HepG2 (cell line): ENCODE measurements around the gene NUP107. TPM values are rescaled to one million over a fixed set of nuclear protein-coding genes. Genes with fewer than 3 reads are reported as not detected.
"Not testable (repeated sequence)": the region's sequence is repeated elsewhere in the genome, so short reads cannot be mapped to it uniquely, and the experiment has no call there.

ENCODE experiments used
- ATAC-seq: fragments of 200-7000 bp; cut with Tn5 transposase; 3 replicates; pipeline ENCODE4 v1.9.1; 2020; ENCODE audit warnings: mild to moderate bottlenecking, moderate library complexity
- BruUV-seq: library from RNA; stranded (reverse); fragments of 400-500 nt; replicated peaks from 2 replicates; lab custom pipeline; 2021; lab: Mats Ljungman, UMichigan
- CTCF ChIA-PET: fragments of 300-600 bp; formaldehyde crosslinking; extraction: SDS; loops from one replicate; lab custom pipeline; 2021; ENCODE audit warnings: low total read pairs, inconsistent platforms, low intra/inter-chr PET ratio; lab: Yijun Ruan, JAX
- POLR2A ChIA-PET: fragments of 350-600 bp; sonication (Branson Sonifier 250); formaldehyde crosslinking; loops from one replicate; lab custom pipeline; 2020; ENCODE audit warnings: antibody characterized with exemption, inconsistent platforms; lab: Yijun Ruan, JAX
- DNase-seq: peaks from one replicate; pipeline ENCODE4 v3.0.0-alpha.2; 2015; ENCODE audit warnings: low spot score
- FAIRE-seq: peaks from 3 replicates; lab custom pipeline; 2011; peaks lifted over from hg19 to GRCh38; lab: Jason Lieb, UNC
- H2AFZ ChIP-seq: one replicate; pipeline ENCODE4 v1.6.1; 2011; ENCODE audit warnings: low read length, inconsistent platforms
- H3K27ac ChIP-seq: fragments of 300-600 bp; 3 replicates; pipeline ENCODE4 v1.8.0; 2011; ENCODE audit warnings: mixed run types, mild to moderate bottlenecking, mixed read lengths, low read length, inconsistent platforms; ENCODE audit not compliant: insufficient read depth; ENCODE audit errors: extremely low read length
- H3K27me3 ChIP-seq, 2 experiments: fragments of 200-600 bp in 1 of 2; 2 replicates in 1 of 2; 3 replicates in 1 of 2; pipeline versions ENCODE4 v1.6.0 to v1.8.0; 2011; ENCODE audit warnings: low read length in 2 of 2, mild to moderate bottlenecking in 2 of 2, moderate library complexity in 2 of 2, inconsistent platforms in 1 of 2; ENCODE audit not compliant: insufficient read depth in 2 of 2, control insufficient read depth in 1 of 2
- H3K36me3 ChIP-seq, 2 experiments: fragments of 200-600 bp in 1 of 2; replicated peaks in 1 of 2; 2 replicates in 1 of 2; 3 replicates in 1 of 2; pipeline versions ENCODE4 v1.5.1 to v1.8.0; 2011; ENCODE audit warnings: low read length in 2 of 2, inconsistent platforms in 1 of 2; ENCODE audit not compliant: insufficient read depth in 2 of 2, control insufficient read depth in 1 of 2
- H3K4me1 ChIP-seq: 2 replicates; pipeline ENCODE4 v1.5.1; 2012; ENCODE audit warnings: low read length, inconsistent platforms; ENCODE audit not compliant: insufficient read depth
- H3K4me2 ChIP-seq: 2 replicates; pipeline ENCODE4 v1.6.0; 2011; ENCODE audit warnings: low read depth, low read length, inconsistent platforms
- H3K4me3 ChIP-seq, 3 experiments: fragments of 200-600 bp in 1 of 3; sonication (generic), shearing (Covaris generic) in 1 of 3; replicated peaks in 1 of 3; 2 replicates each; pipeline ENCODE4 v1.5.1; 2011 to 2016; ENCODE audit warnings: low read length in 3 of 3, inconsistent platforms in 2 of 3, low read depth in 2 of 3, mild to moderate bottlenecking in 2 of 3, control low read depth in 1 of 3, mixed read lengths in 1 of 3; ENCODE audit not compliant: insufficient read depth in 1 of 3
- H3K79me2 ChIP-seq: one replicate; pipeline ENCODE4 v1.6.1; 2011; ENCODE audit warnings: low read length, inconsistent platforms; ENCODE audit not compliant: insufficient read depth
- H3K9ac ChIP-seq: 2 replicates; pipeline ENCODE4 v1.6.0; 2011; ENCODE audit warnings: mild to moderate bottlenecking, low read depth, low read length, inconsistent platforms; ENCODE audit not compliant: insufficient read depth
- H3K9me3 ChIP-seq: 2 replicates; pipeline ENCODE4 v1.5.1; 2012; ENCODE audit warnings: mild to moderate bottlenecking, low read length
- H4K20me1 ChIP-seq: 2 replicates; pipeline ENCODE4 v1.6.0; 2011; ENCODE audit warnings: inconsistent platforms, mild to moderate bottlenecking, low read length, moderate library complexity; ENCODE audit not compliant: insufficient read depth
- CTCF ChIP-seq: sonication (generic); formaldehyde crosslinking; IDR thresholded peaks from 2 replicates; pipeline ENCODE4 v1.5.0; 2020; ENCODE audit warnings: mild to moderate bottlenecking, missing genetic modification reagents, moderate library complexity
- FOXO4 ChIP-seq: sonication (generic); formaldehyde crosslinking; conservative IDR thresholded peaks from 2 replicates; pipeline ENCODE4 v1.8.1; 2023; ENCODE audit warnings: missing genetic modification reagents
- NFYC ChIP-seq: IDR thresholded peaks from 2 replicates; pipeline ENCODE4 v1.6.1; 2016; ENCODE audit warnings: missing genetic modification reagents, missing compliant biosample characterization
- PHF21A ChIP-seq: sonication (generic); formaldehyde crosslinking; IDR thresholded peaks from 2 replicates; pipeline ENCODE4 v1.5.0; 2020; ENCODE audit warnings: mild to moderate bottlenecking, missing genetic modification reagents
- SOX13 ChIP-seq, 3 experiments: fragments of 450-650 bp in 1 of 3; sonication (generic) in 1 of 3; formaldehyde crosslinking in 1 of 3; IDR thresholded peaks in 2 of 3; conservative IDR thresholded peaks in 1 of 3; 2 replicates each; pipeline versions ENCODE4 v1.5.0 to v1.6.1; 2016 to 2020; ENCODE audit warnings: antibody characterized with exemption in 1 of 3, mild to moderate bottlenecking in 1 of 3, missing compliant biosample characterization in 1 of 3, missing genetic modification reagents in 1 of 3, moderate library complexity in 1 of 3
- ZBTB8A ChIP-seq: sonication (generic); formaldehyde crosslinking; IDR thresholded peaks from 2 replicates; pipeline ENCODE4 v1.4.0; 2020; ENCODE audit warnings: mild to moderate bottlenecking, low read depth, missing genetic modification reagents, borderline replicate concordance
- ZNF230 ChIP-seq: sonication (generic); formaldehyde crosslinking; IDR thresholded peaks from 2 replicates; pipeline ENCODE4 v1.4.0; 2020; ENCODE audit warnings: mild to moderate bottlenecking, missing genetic modification reagents
- ZNF251 ChIP-seq: sonication (generic); formaldehyde crosslinking; IDR thresholded peaks from 2 replicates; pipeline ENCODE4 v1.9.0; 2021; ENCODE audit warnings: mild to moderate bottlenecking, missing genetic modification reagents
- ZNF432 ChIP-seq: sonication (generic); formaldehyde crosslinking; IDR thresholded peaks from 2 replicates; pipeline ENCODE4 v1.5.0; 2020; ENCODE audit warnings: missing genetic modification reagents, mild to moderate bottlenecking, borderline replicate concordance
- ZNF451 ChIP-seq: sonication (generic); formaldehyde crosslinking; IDR thresholded peaks from 2 replicates; pipeline ENCODE4 v1.5.0; 2020; ENCODE audit warnings: mild to moderate bottlenecking, missing genetic modification reagents
- ZNF549 ChIP-seq: sonication (generic); formaldehyde crosslinking; IDR thresholded peaks from 2 replicates; pipeline ENCODE4 v1.5.0; 2020; ENCODE audit warnings: missing genetic modification reagents
- ZNF792 ChIP-seq: IDR thresholded peaks from 2 replicates; pipeline ENCODE4 v1.6.1; 2016
- WGBS: methylation state at CpG from one replicate; pipeline ENCODE4 v1.1.6; 2017; ENCODE audit warnings: low lambda C conversion rate; 5-methylcytosine and 5-hydroxymethylcytosine counted together
- in situ Hi-C: cut with HindIII; loops from 2 replicates; pipeline ENCODE4 v1.10.0; 2017; ENCODE audit warnings: low pct_unique_long_range_greater_than_20kb; ENCODE audit not compliant: extremely low pct_ligation_motif_present
- intact Hi-C: fragments of 100-400 bp; cut with micrococcal nuclease; formaldehyde crosslinking; loops from one replicate; pipeline ENCODE4 v1.10.0; 2022; ENCODE audit not compliant: unreplicated experiment
- polyA plus RNA-seq, 8 experiments: library from polyadenylated mRNA; depleted of rRNA in 3 of 8; stranded (reverse) in 7 of 8; unstranded in 1 of 8; fragments of >200 nt; fragmentation: Illumina TruSeq in 4 of 8; extraction: Trizol in 4 of 8; gene quantifications; 2 replicates each; pipeline versions ENCODE4 v1.2.1 to v1.2.3, GENCODE V29; 2011 to 2016; ENCODE audit warnings: low read depth in 4 of 8, missing spikeins in 1 of 8, mixed read lengths in 1 of 8; ENCODE audit not compliant: insufficient read depth in 1 of 8
- total RNA-seq, 5 experiments: library from RNA; depleted of rRNA; stranded (reverse); fragments of >200 nt; fragmentation: Illumina TruSeq; extraction: Trizol; gene quantifications; 2 replicates each; pipeline ENCODE4 v1.2.3, GENCODE V29; 2016; ENCODE audit warnings: low read depth in 1 of 5

Gene NUP107
- total and polyA plus RNA-seq, 2 of the 13 experiments (the other 11 are each of a cell fraction or from before 2014, with no cell fraction given): 54.7 to 100 TPM

- Histone ChIP-seq H3K79me2 (peaks cover 77% of the 10 kb centered on the region), H4K20me1 (peaks cover 13% of the 10 kb centered on the region; the same call in 1 of the 2 replicates), H3K4me1 (peaks cover 16% of the 10 kb centered on the region; the same call in 1 of the 2 replicates)
- H3K36me3 ChIP-seq, H3K27ac ChIP-seq, H3K9ac ChIP-seq, BruUV-seq, H3K4me2 ChIP-seq, DNase-seq, intact Hi-C loops, H3K4me3 ChIP-seq, H3K9me3 ChIP-seq, H3K27me3 ChIP-seq, FAIRE-seq, H2AFZ ChIP-seq, in situ Hi-C loops, ATAC-seq, CTCF ChIA-PET, POLR2A ChIA-PET: not testable (repeated sequence)
- 96% methylated on average over 3 of the region's 3 CpGs for WGBS
These were observed 49.3 kb upstream of the NUP107 start for GRCh38 chr12:68637439-68637838.

GRCh38 chr12:68638171-68638570 is 48.6 kb upstream of the NUP107 start:
- Histone ChIP-seq H3K27me3 (no peaks in the 10 kb centered on the region), H3K27ac (no peak overlapping the region), H2AFZ (no peak overlapping the region), H3K4me3 (no peak overlapping the region), H3K9ac (no peak overlapping the region), H3K4me2 (no peak overlapping the region), H3K4me1 (peaks cover 16% of the 10 kb centered on the region; the same call in 1 of the 2 replicates), H3K79me2 (peaks cover 80% of the 10 kb centered on the region), H3K9me3 (no peaks in the 10 kb centered on the region), H3K36me3 (peaks cover 0 to 10% of the 10 kb centered on the region in 2 experiments; a peak in 1 of 5 replicates), H4K20me1 (peaks cover 15% of the 10 kb centered on the region; the same call in 1 of the 2 replicates)
- WGBS: 97% methylated on average over 3 of the region's 3 CpGs
- FAIRE-seq: no peak
- ChIA-PET POLR2A (no interaction called here), CTCF (no interaction called here)
- DNase-seq: no peak
- in situ Hi-C loops (no loop called here), intact Hi-C loops (no loop called here)
- BruUV-seq: no TSS peak
- ATAC-seq: no peak
- TF ChIP-seq ZNF792 (CRISPR knock-in tag): no peak
- TF ChIP-seq ZNF230: no peak
- TF ChIP-seq ZNF432 (CRISPR knock-in tag): no peak
- no peak for TF ChIP-seq CTCF
- no peak for TF ChIP-seq ZBTB8A (CRISPR knock-in tag)
- no peak for TF ChIP-seq NFYC
- no peak for TF ChIP-seq ZNF451 (CRISPR knock-in tag)
- no peak for TF ChIP-seq FOXO4 (CRISPR knock-in tag)
- no peak for TF ChIP-seq ZNF251
- no peak for TF ChIP-seq SOX13 (IDR thresholded peaks at IDR 0.05)
- no peak for TF ChIP-seq SOX13 (CRISPR knock-in tag; conservative IDR thresholded peaks at IDR 0.05 in 1 of 2, IDR thresholded peaks at IDR 0.05 in 1 of 2)
- no peak for TF ChIP-seq ZNF549 (CRISPR knock-in tag)
- TF ChIP-seq PHF21A (CRISPR knock-in tag): no peak
